Measurements from ENCODE around the gene GGA3. TPM values are rescaled to one million over a fixed set of nuclear protein-coding genes. Genes with fewer than 3 reads are reported as not detected.
A peak's percentile ranks its signal among the peaks of the same experiment; 100 is the strongest.

Gene GGA3
- polyA plus RNA-seq, 2 of the 4 experiments (the other 2 are of a cell fraction) = 35.8 to 43.6 TPM

- TF ChIP-seq SMC3 (IDR thresholded peaks at IDR 0.05) (peak; percentile 13; the same call in 1 of the 3 replicates), FOSL2 (IDR thresholded peaks at IDR 0.05) (peak; percentile 51; the same call in 1 of the 2 replicates), FOSL2 (CRISPR knock-in tag; IDR thresholded peaks at IDR 0.05) (peak; percentile 89), BHLHE40 (IDR thresholded peaks at IDR 0.05; ENCODE audit: low read depth, low read length) (no peak), EHF (CRISPR knock-in tag; IDR thresholded peaks at IDR 0.05) (no peak), HMGXB4 (CRISPR knock-in tag; IDR thresholded peaks at IDR 0.05; ENCODE audit: borderline replicate concordance) (no peak), GATA3 (IDR thresholded peaks at IDR 0.05; ENCODE audit: borderline replicate concordance) (no peak), CEBPB (IDR thresholded peaks at IDR 0.05) (peak in 1 of 2 experiments; percentile 51; a peak in 1 of 4 replicates), CHD2 (IDR thresholded peaks at IDR 0.05; ENCODE audit: low read length, partially characterized antibody) (no peak), KDM5A (IDR thresholded peaks at IDR 0.05) (0 out of 2 replicates have a peak, but pooled peaks have one; percentile 44), PHF8 (IDR thresholded peaks at IDR 0.05; ENCODE audit: borderline replicate concordance, low read depth) (peak; percentile 60; the same call in 1 of the 2 replicates), HES2 (IDR thresholded peaks at IDR 0.05) (no peak), REST (IDR thresholded peaks at IDR 0.05) (no peak), POLR2AphosphoS2 (conservative IDR thresholded peaks at IDR 0.05; ENCODE audit: low read length) (no peak), CBX8 (IDR thresholded peaks at IDR 0.05) (no peak), BCL3 (IDR thresholded peaks at IDR 0.05) (0 out of 3 replicates have a peak, but pooled peaks have one; percentile 12), NR3C1 (IDR thresholded peaks at IDR 0.05) (no peak), RFX5 (IDR thresholded peaks at IDR 0.05) (no peak), TFCP2L1 (CRISPR knock-in tag; IDR thresholded peaks at IDR 0.05) (no peak), ELK1 (IDR thresholded peaks at IDR 0.05; ENCODE audit: low read depth, low read length) (no peak), HDAC2 (IDR thresholded peaks at IDR 0.05) (0 out of 2 replicates have a peak, but pooled peaks have one; percentile 20), E2F6 (IDR thresholded peaks at IDR 0.05; ENCODE audit: borderline replicate concordance, low read depth) (peak; percentile 16; the same call in 1 of the 2 replicates), HOXB5 (CRISPR knock-in tag; IDR thresholded peaks at IDR 0.05) (0 out of 2 replicates have a peak, but pooled peaks have one; percentile 42), SREBF2 (IDR thresholded peaks at IDR 0.05) (no peak)
These were observed 28.5 kb upstream of the GGA3 start (continued) for GRCh38 chr17:75289832-75290337.

Data from A549 (cell line).